GM23338 (cell line): ENCODE results near the gene CCDC124. TPM values are rescaled to one million over a fixed set of nuclear protein-coding genes. Genes with fewer than 3 reads are reported as not detected.

Experiments used
- ATAC-seq: fragments of 200-7000 bp; cut with Tn5 transposase; 3 replicates; pipeline ENCODE4 v1.9.1; 2020
- DNase-seq: peaks from one replicate; pipeline ENCODE4 v3.0.0-alpha.2; 2015; ENCODE audit warnings: low spot score
- H2AFZ ChIP-seq: fragments of 200-600 bp; sonication (generic); 2 replicates; pipeline ENCODE4 v1.8.0; 2016; ENCODE audit warnings: antibody characterized with exemption, mild to moderate bottlenecking, moderate library complexity
- H3F3A ChIP-seq: fragments of 200-600 bp; sonication (generic); replicated peaks from 2 replicates; pipeline ENCODE4 v1.8.0; 2017; ENCODE audit warnings: antibody characterized with exemption, mixed run types, low read depth
- H3K27ac ChIP-seq: fragments of 200-600 bp; sonication (generic); 2 replicates; pipeline ENCODE4 v1.6.1; 2016; ENCODE audit warnings: low read depth
- H3K27me3 ChIP-seq: fragments of 200-600 bp; sonication (generic); 2 replicates; pipeline ENCODE4 v1.8.0; 2016; ENCODE audit warnings: mild to moderate bottlenecking, mixed run types, moderate library complexity; ENCODE audit not compliant: insufficient read depth
- H3K36me3 ChIP-seq: fragments of 200-600 bp; sonication (generic); 2 replicates; pipeline ENCODE4 v1.8.0; 2016; ENCODE audit warnings: mild to moderate bottlenecking; ENCODE audit not compliant: insufficient read depth
- H3K4me1 ChIP-seq: fragments of 200-600 bp; sonication (generic); 2 replicates; pipeline ENCODE4 v1.8.0; 2016; ENCODE audit warnings: mild to moderate bottlenecking, moderate library complexity; ENCODE audit not compliant: insufficient read depth
- H3K4me2 ChIP-seq: fragments of 200-600 bp; sonication (generic); 2 replicates; pipeline ENCODE4 v1.7.1; 2017; ENCODE audit warnings: mixed run types
- H3K4me3 ChIP-seq: fragments of 200-600 bp; sonication (generic); 2 replicates; pipeline ENCODE4 v1.6.1; 2016; ENCODE audit warnings: mixed run types
- H3K79me2 ChIP-seq: fragments of 200-600 bp; sonication (generic); replicated peaks from 2 replicates; pipeline ENCODE4 v1.8.0; 2017; ENCODE audit warnings: mild to moderate bottlenecking; ENCODE audit not compliant: insufficient read depth
- H3K9me2 ChIP-seq: fragments of 200-600 bp; sonication (generic); 2 replicates; pipeline ENCODE4 v1.8.0; 2017; ENCODE audit not compliant: insufficient read depth
- H4K20me1 ChIP-seq: fragments of 200-600 bp; sonication (generic); replicated peaks from 2 replicates; pipeline ENCODE4 v1.8.0; 2017; ENCODE audit warnings: mild to moderate bottlenecking; ENCODE audit not compliant: insufficient read depth
- H3K27ac Mint-ChIP-seq: 2 replicates; pipeline ENCODE4 v1.8.0; 2020; ENCODE audit warnings: inconsistent platforms, mild to moderate bottlenecking, moderate library complexity, mixed read lengths
- H3K27me3 Mint-ChIP-seq: 3 replicates; pipeline ENCODE4 v1.8.0; 2022; ENCODE audit warnings: low read depth, mild to moderate bottlenecking, moderate library complexity, mixed read lengths, inconsistent platforms; ENCODE audit not compliant: insufficient read depth, poor library complexity
- H3K36me3 Mint-ChIP-seq: 3 replicates; pipeline ENCODE4 v1.8.0; 2021; ENCODE audit warnings: low read depth, mild to moderate bottlenecking, inconsistent platforms, moderate library complexity, mixed read lengths
- H3K4me1 Mint-ChIP-seq: 3 replicates; pipeline ENCODE4 v1.8.0; 2020; ENCODE audit warnings: mild to moderate bottlenecking, inconsistent platforms, mixed read lengths
- H3K4me3 Mint-ChIP-seq: 3 replicates; pipeline ENCODE4 v1.8.0; 2021; ENCODE audit warnings: moderate library complexity, mild to moderate bottlenecking, inconsistent platforms, mixed read lengths
- H3K9me3 Mint-ChIP-seq: 3 replicates; pipeline ENCODE4 v1.8.0; 2020; ENCODE audit warnings: moderate library complexity, mild to moderate bottlenecking, inconsistent platforms, mixed read lengths
- ETS1 ChIP-seq: IDR thresholded peaks from 2 replicates; pipeline ENCODE4 v1.6.1; 2016; ENCODE audit warnings: antibody characterized with exemption
- POLR2AphosphoS5 ChIP-seq: IDR thresholded peaks from 2 replicates; pipeline ENCODE4 v1.6.1; 2016; ENCODE audit warnings: antibody characterized with exemption, low read depth
- STAT1 ChIP-seq: IDR thresholded peaks from one replicate; pipeline ENCODE4 v1.6.1; 2016; ENCODE audit warnings: antibody characterized with exemption; ENCODE audit not compliant: unreplicated experiment
- polyA plus RNA-seq: library from polyadenylated mRNA; unstranded; fragments of >200 nt; fragmentation: Nextera tagmentation; extraction: Ambion mirVana; gene quantifications from 2 replicates; pipeline ENCODE4 v1.2.1, GENCODE V29; 2016
- total RNA-seq: library from RNA; depleted of rRNA; stranded (reverse); fragments of >200 nt; shearing (Covaris generic); gene quantifications from 2 replicates; pipeline ENCODE4 v1.2.3, GENCODE V29; 2014
- TF ChIP-seq, protein P1 (sequence below): fragments of 250-450 bp; sonication (Bioruptor Pico); IDR thresholded peaks from 2 replicates; pipeline ENCODE4 v1.5.0; 2020; ENCODE audit warnings: mild to moderate bottlenecking, moderate library complexity

The CCDC124 gene
- total and polyA plus RNA-seq, 2 experiments from 2014 or later, result 56.0 to 182 TPM

DNA sequence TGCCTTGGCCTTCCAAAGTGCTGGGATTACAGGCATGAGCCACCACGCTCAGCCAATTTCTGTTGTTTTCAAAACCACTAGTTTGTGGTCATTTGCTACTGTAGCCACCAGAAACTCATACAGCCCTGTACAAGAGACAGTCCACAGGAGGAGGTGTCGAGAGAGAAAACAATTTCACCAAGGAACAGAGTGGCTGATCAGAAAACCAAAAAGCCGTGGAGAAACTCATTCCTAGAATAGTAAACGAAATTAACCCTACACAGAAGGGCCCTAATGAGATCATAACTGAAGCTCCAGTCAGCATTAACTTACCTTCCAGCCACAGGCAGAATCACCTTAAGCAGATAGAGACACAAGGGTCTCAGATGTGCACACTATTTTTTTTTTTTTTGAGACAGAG lies 3.8 kb upstream of the CCDC124 start:
- DNase-seq (no peak), ATAC-seq (no peak)
- Histone ChIP-seq H3K36me3 (no peaks in the 10 kb centered on the region), H3K4me1 (peaks cover 6% of the 10 kb centered on the region; the same call in 1 of the 2 replicates), H3K4me3 (no peak overlapping the region), H3F3A (peaks cover 10% of the 10 kb centered on the region; the same call in 1 of the 2 replicates), H4K20me1 (no peaks in the 10 kb centered on the region), H3K27me3 (no peaks in the 10 kb centered on the region), H3K27ac (no peak overlapping the region), H3K79me2 (peaks cover 10% of the 10 kb centered on the region), H3K9me2 (no peaks in the 10 kb centered on the region), H2AFZ (no peak overlapping the region), H3K4me2 (no peak overlapping the region)
- Mint-ChIP-seq H3K4me3 (no peak overlapping the region), H3K4me1 (peaks cover 11% of the 10 kb centered on the region), H3K27me3 (peaks cover 20% of the 10 kb centered on the region), H3K36me3 (no peaks in the 10 kb centered on the region), H3K9me3 (peaks cover 3% of the 10 kb centered on the region; the same call in 1 of the 3 replicates), H3K27ac (no peak overlapping the region)
- TF ChIP-seq STAT1 (no peak), ETS1 (no peak)

DNA sequence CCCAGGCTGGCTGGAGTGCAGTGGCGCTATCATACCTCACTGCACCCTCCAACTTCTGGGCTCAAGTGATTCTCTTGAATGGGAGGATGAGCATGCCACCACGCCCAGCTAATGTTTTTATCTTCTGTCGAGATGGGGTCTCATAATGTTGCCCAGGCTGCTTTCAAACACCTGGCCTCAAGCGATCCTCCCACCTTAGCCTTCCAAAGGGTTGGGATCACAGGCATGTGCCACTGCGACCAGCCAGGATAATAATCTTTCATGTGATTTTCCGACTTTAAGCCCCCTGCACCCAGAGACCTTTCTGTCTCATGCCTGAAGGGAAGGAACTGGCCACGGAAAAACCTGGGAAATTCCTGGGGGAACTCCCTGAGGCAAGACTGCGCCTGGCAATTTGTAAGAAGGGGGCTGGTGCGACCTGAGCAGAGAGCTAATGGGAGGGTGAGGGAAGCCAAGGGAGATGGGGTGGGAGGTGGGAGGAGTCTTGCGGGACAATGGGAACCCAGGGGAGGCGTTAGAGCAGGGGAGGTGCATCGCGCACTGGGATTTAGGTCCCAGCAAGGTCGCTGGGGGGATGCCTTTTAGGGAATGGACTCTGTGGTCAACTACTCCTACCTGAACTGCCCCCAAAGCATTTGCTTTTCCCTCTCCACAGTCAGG lies 1.2 kb upstream of the CCDC124 start:
- peak; percentile 51 for TF ChIP-seq POLR2AphosphoS5
- no peak for TF ChIP-seq STAT1
- Histone ChIP-seq H4K20me1 (no peaks in the 10 kb centered on the region), H3F3A (peaks cover 10% of the 10 kb centered on the region; the same call in 1 of the 2 replicates), H3K36me3 (no peaks in the 10 kb centered on the region), H3K9me2 (no peaks in the 10 kb centered on the region), H3K27ac (peak overlapping the region; percentile 91), H3K79me2 (peaks cover 10% of the 10 kb centered on the region), H3K4me2 (peak overlapping the region; percentile 93), H2AFZ (peak overlapping the region; percentile 81), H3K4me1 (peaks cover 6% of the 10 kb centered on the region; the same call in 1 of the 2 replicates), H3K4me3 (peak overlapping the region; percentile 95), H3K27me3 (no peaks in the 10 kb centered on the region)
- DNase-seq, result peak; percentile 94
- peaks cover 17% of the 10 kb centered on the region for H3K27me3 Mint-ChIP-seq
- H3K4me1 Mint-ChIP-seq, result peaks cover 11% of the 10 kb centered on the region
- peak; percentile 85 for ATAC-seq
- H3K36me3 Mint-ChIP-seq, result no peaks in the 10 kb centered on the region
- peak overlapping the region; percentile 94 for H3K4me3 Mint-ChIP-seq
- H3K9me3 Mint-ChIP-seq, result no peaks in the 10 kb centered on the region
- H3K27ac Mint-ChIP-seq, result peak overlapping the region; percentile 80; the same call in 1 of the 2 replicates

- H3K27me3 ChIP-seq, result no peaks in the 10 kb centered on the region
- peak overlapping the region; percentile 95 for H3K4me3 ChIP-seq
- peaks cover 6% of the 10 kb centered on the region; the same call in 1 of the 2 replicates for H3K4me1 ChIP-seq
- no peak; the same call in 2 of the 3 replicates for ATAC-seq
- H3K36me3 ChIP-seq, result no peaks in the 10 kb centered on the region
- DNase-seq, result peak; percentile 18
- peaks cover 14% of the 10 kb centered on the region for H3K27me3 Mint-ChIP-seq
- H2AFZ ChIP-seq, result peak overlapping the region; percentile 95
- H4K20me1 ChIP-seq, result no peaks in the 10 kb centered on the region
- H3K4me3 Mint-ChIP-seq, result peak overlapping the region; percentile 94
- peaks cover under 1% of the 10 kb centered on the region; the same call in 2 of the 3 replicates for H3K36me3 Mint-ChIP-seq
- H3K9me3 Mint-ChIP-seq, result no peaks in the 10 kb centered on the region
- H3K4me1 Mint-ChIP-seq, result peaks cover 11% of the 10 kb centered on the region
- peaks cover 15% of the 10 kb centered on the region; the same call in 1 of the 2 replicates for H3F3A ChIP-seq
- H3K27ac ChIP-seq, result 0 out of 2 replicates have a peak overlapping the region, but pooled peaks have one; percentile 91
- H3K79me2 ChIP-seq, result peaks cover 10% of the 10 kb centered on the region
- H3K27ac Mint-ChIP-seq, result peak overlapping the region; percentile 99
- no peaks in the 10 kb centered on the region for H3K9me2 ChIP-seq
- peak overlapping the region; percentile 93 for H3K4me2 ChIP-seq
- TF ChIP-seq, protein P1, sequence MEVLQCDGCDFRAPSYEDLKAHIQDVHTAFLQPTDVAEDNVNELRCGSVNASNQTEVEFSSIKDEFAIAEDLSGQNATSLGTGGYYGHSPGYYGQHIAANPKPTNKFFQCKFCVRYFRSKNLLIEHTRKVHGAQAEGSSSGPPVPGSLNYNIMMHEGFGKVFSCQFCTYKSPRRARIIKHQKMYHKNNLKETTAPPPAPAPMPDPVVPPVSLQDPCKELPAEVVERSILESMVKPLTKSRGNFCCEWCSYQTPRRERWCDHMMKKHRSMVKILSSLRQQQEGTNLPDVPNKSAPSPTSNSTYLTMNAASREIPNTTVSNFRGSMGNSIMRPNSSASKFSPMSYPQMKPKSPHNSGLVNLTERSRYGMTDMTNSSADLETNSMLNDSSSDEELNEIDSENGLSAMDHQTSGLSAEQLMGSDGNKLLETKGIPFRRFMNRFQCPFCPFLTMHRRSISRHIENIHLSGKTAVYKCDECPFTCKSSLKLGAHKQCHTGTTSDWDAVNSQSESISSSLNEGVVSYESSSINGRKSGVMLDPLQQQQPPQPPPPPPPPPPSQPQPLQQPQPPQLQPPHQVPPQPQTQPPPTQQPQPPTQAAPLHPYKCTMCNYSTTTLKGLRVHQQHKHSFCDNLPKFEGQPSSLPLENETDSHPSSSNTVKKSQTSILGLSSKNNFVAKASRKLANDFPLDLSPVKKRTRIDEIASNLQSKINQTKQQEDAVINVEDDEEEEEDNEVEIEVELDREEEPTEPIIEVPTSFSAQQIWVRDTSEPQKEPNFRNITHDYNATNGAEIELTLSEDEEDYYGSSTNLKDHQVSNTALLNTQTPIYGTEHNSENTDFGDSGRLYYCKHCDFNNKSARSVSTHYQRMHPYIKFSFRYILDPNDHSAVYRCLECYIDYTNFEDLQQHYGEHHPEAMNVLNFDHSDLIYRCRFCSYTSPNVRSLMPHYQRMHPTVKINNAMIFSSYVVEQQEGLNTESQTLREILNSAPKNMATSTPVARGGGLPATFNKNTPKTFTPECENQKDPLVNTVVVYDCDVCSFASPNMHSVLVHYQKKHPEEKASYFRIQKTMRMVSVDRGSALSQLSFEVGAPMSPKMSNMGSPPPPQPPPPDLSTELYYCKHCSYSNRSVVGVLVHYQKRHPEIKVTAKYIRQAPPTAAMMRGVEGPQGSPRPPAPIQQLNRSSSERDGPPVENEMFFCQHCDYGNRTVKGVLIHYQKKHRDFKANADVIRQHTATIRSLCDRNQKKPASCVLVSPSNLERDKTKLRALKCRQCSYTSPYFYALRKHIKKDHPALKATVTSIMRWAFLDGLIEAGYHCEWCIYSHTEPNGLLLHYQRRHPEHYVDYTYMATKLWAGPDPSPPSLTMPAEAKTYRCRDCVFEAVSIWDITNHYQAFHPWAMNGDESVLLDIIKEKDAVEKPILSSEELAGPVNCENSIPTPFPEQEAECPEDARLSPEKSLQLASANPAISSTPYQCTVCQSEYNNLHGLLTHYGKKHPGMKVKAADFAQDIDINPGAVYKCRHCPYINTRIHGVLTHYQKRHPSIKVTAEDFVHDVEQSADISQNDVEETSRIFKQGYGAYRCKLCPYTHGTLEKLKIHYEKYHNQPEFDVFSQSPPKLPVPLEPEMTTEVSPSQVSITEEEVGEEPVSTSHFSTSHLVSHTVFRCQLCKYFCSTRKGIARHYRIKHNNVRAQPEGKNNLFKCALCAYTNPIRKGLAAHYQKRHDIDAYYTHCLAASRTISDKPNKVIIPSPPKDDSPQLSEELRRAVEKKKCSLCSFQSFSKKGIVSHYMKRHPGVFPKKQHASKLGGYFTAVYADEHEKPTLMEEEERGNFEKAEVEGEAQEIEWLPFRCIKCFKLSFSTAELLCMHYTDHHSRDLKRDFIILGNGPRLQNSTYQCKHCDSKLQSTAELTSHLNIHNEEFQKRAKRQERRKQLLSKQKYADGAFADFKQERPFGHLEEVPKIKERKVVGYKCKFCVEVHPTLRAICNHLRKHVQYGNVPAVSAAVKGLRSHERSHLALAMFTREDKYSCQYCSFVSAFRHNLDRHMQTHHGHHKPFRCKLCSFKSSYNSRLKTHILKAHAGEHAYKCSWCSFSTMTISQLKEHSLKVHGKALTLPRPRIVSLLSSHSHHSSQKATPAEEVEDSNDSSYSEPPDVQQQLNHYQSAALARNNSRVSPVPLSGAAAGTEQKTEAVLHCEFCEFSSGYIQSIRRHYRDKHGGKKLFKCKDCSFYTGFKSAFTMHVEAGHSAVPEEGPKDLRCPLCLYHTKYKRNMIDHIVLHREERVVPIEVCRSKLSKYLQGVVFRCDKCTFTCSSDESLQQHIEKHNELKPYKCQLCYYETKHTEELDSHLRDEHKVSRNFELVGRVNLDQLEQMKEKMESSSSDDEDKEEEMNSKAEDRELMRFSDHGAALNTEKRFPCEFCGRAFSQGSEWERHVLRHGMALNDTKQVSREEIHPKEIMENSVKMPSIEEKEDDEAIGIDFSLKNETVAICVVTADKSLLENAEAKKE (CRISPR knock-in tag), result no peak
Observed at GRCh38 chr19:17933414-17934129, 757 bp downstream of the CCDC124 start.
